ENCODE measurements around the gene PPCDC. TPM values are rescaled to one million over a fixed set of nuclear protein-coding genes. Genes with fewer than 3 reads are reported as not detected.
"Not testable (repeated sequence)": the region's sequence is repeated elsewhere in the genome, so short reads cannot be mapped to it uniquely, and the experiment has no call there.

PPCDC gene
- total RNA-seq, 3 donors from 2014 or later, result 15.4 to 17.9 (median 17.8) TPM

DNA sequence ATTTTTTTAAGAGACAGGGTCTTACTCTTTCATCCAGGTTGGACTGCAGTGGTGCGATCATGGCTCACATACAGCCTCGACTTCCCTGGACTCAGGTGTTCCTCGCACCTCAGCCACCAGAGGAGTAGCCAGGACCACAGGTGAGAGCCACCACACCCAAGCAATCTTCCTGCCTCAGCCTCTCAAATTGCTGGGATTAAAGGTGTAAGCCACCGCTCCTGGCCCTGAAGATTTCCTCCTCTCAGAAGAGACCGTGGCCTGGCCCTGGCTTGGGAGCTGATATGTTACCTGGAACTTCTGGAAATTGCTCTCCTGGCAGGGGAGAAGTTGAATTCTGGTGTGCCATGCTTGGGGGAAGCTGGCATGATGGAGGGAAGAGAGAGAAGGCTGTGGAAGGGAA is 36.2 kb downstream of the PPCDC start:
- Mint-ChIP-seq H3K27me3 (ENCODE audit: low read depth) (no peaks in the 10 kb centered on the region), H3K9me3 (no peaks in the 10 kb centered on the region), H3K4me3 (no peak overlapping the region), H3K36me3 (ENCODE audit: insufficient read depth) (no peaks in the 10 kb centered on the region), H3K4me1 (ENCODE audit: low read depth) (peaks cover 3% of the 10 kb centered on the region)
- no peak for ATAC-seq
- no peak for DNase-seq

DNA sequence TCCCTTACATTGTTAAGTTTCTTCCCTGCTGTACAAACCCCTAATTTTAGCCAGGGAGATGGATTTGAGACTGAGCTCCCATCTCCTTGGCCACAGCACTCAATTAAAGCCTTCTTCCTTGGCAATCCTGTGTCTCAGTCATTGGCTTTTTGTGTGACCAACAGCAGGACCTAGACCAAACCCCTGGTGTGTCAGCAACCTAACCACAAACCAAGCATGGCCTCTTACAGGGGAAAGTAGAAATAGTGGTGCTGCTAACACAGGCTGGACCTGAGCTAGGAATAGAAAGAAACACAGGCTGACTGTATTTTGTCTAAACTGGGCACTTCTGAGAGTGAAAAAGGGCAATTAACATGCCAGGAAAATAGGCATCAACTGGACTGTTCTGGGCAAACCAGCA is 37.9 kb downstream of the PPCDC start:
- no peak for ATAC-seq
- Mint-ChIP-seq H3K27me3 (ENCODE audit: low read depth) (no peaks in the 10 kb centered on the region), H3K4me1 (ENCODE audit: low read depth) (peaks cover 15% of the 10 kb centered on the region), H3K4me3 (no peak overlapping the region), H3K36me3 (ENCODE audit: insufficient read depth) (no peaks in the 10 kb centered on the region), H3K9me3 (no peaks in the 10 kb centered on the region)
- DNase-seq, result no peak

DNA sequence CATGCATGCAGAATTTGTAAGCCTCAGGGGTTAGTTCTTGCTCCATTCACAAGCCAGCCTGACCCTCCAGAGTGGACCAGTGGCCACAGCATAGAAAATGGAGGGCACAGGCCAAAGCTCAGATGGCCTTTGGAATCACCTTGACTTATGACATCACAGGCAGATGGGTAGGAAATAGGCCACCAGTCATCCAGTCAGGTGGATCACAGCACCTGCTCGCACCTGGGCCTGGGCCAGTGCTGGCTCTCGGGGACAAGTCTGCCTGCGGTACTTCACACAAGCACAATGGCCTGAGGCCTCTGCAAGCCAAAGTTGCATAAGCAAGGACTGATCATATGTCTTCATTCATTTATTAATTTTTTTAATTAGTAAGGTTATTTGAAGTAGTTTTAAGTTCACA is 39.3 kb downstream of the PPCDC start:
- Mint-ChIP-seq H3K4me3 (no peak overlapping the region), H3K27me3 (ENCODE audit: low read depth) (no peaks in the 10 kb centered on the region), H3K9me3 (no peaks in the 10 kb centered on the region), H3K4me1 (ENCODE audit: low read depth) (peaks cover 30% of the 10 kb centered on the region), H3K36me3 (ENCODE audit: insufficient read depth) (no peaks in the 10 kb centered on the region)
- DNase-seq, result no peak
- no peak for ATAC-seq

DNA sequence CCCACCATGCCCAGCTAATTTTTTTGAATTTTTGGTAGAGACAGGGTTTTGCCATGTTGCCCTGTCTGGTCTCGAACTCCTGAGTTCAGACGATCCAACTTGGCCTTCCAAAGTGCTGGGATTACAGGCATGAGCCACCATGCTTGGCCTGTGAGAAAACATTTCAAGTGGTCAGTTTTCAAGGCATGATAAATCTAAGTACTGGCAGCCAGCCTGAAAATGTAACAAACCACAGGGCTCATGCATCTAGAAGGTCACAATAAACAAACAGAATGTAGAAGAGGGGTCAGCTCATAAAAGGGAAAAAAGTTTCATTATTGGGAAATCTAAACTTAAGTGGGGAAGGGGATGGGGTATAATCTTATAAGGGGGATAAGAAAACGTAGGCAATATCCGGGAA is 39.9 kb downstream of the PPCDC start:
- H3K36me3 Mint-ChIP-seq (ENCODE audit: insufficient read depth), result no peaks in the 10 kb centered on the region
- no peak for DNase-seq
- no peaks in the 10 kb centered on the region for H3K9me3 Mint-ChIP-seq
- H3K27me3 Mint-ChIP-seq (ENCODE audit: low read depth), result peaks cover 1% of the 10 kb centered on the region
- no peak for ATAC-seq
- no peak overlapping the region for H3K4me3 Mint-ChIP-seq
- peaks cover 34% of the 10 kb centered on the region for H3K4me1 Mint-ChIP-seq (ENCODE audit: low read depth)

DNA sequence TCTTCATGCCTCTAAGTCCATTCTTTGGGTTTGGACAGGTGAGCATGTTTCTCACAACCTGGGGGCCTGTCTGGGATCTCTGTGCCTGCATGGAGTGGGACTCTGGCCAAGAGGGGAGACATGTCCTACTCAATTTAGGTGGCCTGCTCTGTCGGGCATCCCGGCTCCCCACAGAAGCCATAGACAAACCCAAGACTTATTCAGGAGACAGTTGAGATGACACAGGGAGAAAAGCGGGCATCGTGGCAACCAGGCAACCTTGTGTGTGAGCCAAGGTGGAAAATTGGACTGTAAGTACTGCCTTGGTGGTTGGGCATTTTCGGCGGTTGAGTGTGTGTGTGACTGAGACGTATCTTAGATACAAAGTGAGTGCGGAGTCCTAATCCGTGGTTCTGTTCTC is 40.5 kb downstream of the PPCDC start:
- DNase-seq (no peak), ATAC-seq (no peak)
- H3K36me3 Mint-ChIP-seq (ENCODE audit: insufficient read depth), result no peaks in the 10 kb centered on the region
- H3K4me1 Mint-ChIP-seq (ENCODE audit: low read depth), result peaks cover 37% of the 10 kb centered on the region
- no peaks in the 10 kb centered on the region for H3K9me3 Mint-ChIP-seq
- no peak overlapping the region for H3K4me3 Mint-ChIP-seq
- peaks cover 3% of the 10 kb centered on the region for H3K27me3 Mint-ChIP-seq (ENCODE audit: low read depth)

DNA sequence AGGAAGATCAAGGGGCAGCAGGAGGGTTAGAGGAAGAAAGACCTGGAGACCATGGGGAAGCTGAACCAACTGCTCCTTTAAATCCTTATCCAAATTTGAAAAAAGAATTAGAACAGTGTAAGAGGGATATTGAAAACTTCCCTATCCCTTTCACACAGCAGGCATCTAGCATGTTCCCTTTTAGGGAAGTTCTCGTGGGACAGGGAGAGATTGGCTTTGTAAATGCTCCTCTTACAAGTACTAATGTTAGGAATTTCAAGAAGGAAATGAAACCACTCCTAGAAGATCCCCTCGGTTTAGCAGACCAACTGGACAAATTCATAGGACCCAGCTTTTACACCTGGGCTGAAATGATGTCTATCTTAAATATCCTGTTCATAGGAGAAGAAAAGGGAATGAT is 41.5 kb downstream of the PPCDC start:
- no peak overlapping the region for H3K4me3 Mint-ChIP-seq
- H3K9me3 Mint-ChIP-seq, result no peaks in the 10 kb centered on the region
- peaks cover 3% of the 10 kb centered on the region for H3K27me3 Mint-ChIP-seq (ENCODE audit: low read depth)
- DNase-seq (no peak), ATAC-seq (no peak)
- peaks cover 41% of the 10 kb centered on the region for H3K4me1 Mint-ChIP-seq (ENCODE audit: low read depth)
- H3K36me3 Mint-ChIP-seq (ENCODE audit: insufficient read depth), result no peaks in the 10 kb centered on the region

DNA sequence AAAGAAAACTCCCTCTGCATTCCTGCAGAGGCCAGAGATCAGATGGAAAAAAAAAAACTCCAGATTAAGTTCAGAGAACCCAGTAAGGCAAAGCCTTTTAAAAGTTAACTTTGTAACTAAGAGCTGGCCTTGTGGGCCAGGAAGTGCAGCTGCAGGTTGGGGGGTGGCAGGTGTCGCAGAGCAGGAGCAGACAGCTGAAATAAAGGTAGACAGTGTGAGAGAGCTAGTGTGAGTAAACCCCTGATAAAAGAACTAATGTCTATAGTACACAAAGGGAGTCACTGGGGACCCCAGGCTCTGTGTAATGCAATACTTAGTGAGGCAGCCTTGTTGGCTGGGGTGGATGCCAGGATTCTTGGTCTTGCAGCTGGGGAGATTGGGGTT is 42.1 kb downstream of the PPCDC start:
- Mint-ChIP-seq H3K4me1 (ENCODE audit: low read depth) (peaks cover 41% of the 10 kb centered on the region), H3K4me3 (no peak overlapping the region), H3K9me3 (no peaks in the 10 kb centered on the region), H3K27me3 (ENCODE audit: low read depth) (peaks cover 4% of the 10 kb centered on the region), H3K36me3 (ENCODE audit: insufficient read depth) (no peaks in the 10 kb centered on the region)
- no peak for ATAC-seq
- DNase-seq, result no peak

DNA sequence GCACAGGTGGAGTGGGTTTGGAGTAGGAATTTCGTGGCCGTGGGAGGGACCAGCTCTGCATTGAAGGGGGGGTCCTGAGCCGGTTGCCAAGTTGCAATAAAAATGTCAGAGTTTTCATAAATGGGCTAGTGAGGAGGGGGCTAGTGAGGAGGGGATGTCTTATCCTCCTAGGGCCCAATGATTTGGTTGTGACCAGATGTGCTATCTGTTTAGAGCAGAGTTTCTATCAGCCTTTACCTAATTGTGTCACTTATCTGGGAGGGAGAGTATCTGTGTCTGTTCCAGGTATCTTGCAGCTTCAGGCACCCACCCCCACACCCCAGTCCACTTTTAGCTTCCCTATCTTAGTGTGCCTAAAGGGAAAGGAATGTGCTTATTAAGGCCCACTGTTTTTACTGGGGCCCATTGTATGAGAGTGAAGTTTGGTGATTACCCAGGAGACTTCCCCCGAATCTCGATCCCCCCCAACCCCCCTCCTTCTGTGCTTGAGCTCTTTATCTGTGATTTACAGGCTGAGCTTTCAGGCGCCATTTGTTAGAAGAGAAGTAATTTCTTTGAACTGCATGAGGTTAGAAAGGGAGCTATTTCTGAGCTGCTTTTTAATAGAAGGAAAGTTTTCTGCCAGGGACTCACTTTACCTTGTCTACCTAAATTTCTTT is 42.6 kb downstream of the PPCDC start:
- H3K36me3 Mint-ChIP-seq (ENCODE audit: insufficient read depth), result no peaks in the 10 kb centered on the region
- ATAC-seq (no peak), DNase-seq (no peak)
- H3K4me1 Mint-ChIP-seq (ENCODE audit: low read depth), result peaks cover 41% of the 10 kb centered on the region
- H3K4me3 Mint-ChIP-seq, result no peak overlapping the region
- no peaks in the 10 kb centered on the region for H3K9me3 Mint-ChIP-seq
- peaks cover 4% of the 10 kb centered on the region for H3K27me3 Mint-ChIP-seq (ENCODE audit: low read depth)

DNA sequence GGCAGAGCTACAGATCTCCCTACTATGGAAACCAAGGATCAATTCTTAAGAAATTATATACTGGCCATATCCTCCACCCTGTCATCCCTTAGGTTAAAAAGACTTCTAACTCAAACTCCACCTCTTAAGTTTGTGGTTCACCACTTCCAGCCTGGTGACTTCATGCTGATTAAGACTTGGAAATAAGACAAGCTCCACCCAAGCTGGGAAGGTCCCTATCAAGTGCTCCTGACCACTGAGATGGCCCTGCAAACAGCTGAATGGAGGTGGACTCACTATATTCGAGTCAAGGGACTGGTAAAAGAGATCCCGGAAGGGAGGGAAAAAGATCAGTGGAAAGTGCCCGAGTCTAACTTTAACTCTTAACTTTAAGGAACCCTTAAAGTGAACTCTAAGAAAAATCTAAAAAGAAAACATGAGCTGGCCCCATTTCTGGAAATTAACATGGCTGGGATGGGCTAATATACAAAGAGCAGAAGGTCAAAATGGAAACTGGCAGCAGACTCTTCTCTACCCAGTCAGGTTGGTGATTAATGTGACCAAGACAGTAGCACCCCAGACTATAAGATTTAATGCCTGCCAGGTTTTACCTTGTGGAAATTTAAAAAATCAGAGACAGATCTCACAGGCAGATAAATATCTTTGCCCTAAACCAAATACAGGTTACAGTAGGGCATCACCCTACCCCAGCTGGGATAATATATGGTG is 43.9 kb downstream of the PPCDC start:
- ATAC-seq (peak; percentile 75 to 76), DNase-seq (no peak)
- H3K27me3 Mint-ChIP-seq (ENCODE audit: low read depth), result peaks cover 4% of the 10 kb centered on the region
- peaks cover 38% of the 10 kb centered on the region for H3K4me1 Mint-ChIP-seq (ENCODE audit: low read depth)
- peak overlapping the region; percentile 22 for H3K4me3 Mint-ChIP-seq
- H3K9me3 Mint-ChIP-seq, result no peaks in the 10 kb centered on the region
- no peaks in the 10 kb centered on the region for H3K36me3 Mint-ChIP-seq (ENCODE audit: insufficient read depth)

DNA sequence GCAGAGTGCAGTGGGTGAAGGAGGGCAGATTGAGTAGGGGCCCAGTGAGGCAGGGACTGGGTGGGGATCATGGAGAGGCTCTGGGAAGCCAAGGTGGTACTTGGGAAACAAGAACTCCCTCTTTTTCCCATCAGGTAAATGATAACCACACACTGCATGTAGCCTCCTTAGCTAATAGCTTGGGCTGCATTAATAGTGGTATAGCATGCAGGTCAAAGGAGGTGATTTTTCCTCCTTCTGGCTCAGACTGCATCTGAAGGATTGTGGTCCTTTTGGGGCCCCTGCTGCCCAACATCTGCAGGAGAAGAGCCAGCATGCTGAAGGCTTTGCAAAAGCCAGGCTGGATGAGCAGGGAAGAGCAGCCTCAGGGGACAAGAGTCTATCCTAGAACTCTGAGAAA is 45.4 kb downstream of the PPCDC start:
- ATAC-seq, result no peak
- no peak for DNase-seq
- Mint-ChIP-seq H3K9me3 (no peaks in the 10 kb centered on the region), H3K4me3 (no peak overlapping the region), H3K36me3 (ENCODE audit: insufficient read depth) (no peaks in the 10 kb centered on the region), H3K4me1 (ENCODE audit: low read depth) (peaks cover 38% of the 10 kb centered on the region), H3K27me3 (ENCODE audit: low read depth) (peaks cover 4% of the 10 kb centered on the region)

DNA sequence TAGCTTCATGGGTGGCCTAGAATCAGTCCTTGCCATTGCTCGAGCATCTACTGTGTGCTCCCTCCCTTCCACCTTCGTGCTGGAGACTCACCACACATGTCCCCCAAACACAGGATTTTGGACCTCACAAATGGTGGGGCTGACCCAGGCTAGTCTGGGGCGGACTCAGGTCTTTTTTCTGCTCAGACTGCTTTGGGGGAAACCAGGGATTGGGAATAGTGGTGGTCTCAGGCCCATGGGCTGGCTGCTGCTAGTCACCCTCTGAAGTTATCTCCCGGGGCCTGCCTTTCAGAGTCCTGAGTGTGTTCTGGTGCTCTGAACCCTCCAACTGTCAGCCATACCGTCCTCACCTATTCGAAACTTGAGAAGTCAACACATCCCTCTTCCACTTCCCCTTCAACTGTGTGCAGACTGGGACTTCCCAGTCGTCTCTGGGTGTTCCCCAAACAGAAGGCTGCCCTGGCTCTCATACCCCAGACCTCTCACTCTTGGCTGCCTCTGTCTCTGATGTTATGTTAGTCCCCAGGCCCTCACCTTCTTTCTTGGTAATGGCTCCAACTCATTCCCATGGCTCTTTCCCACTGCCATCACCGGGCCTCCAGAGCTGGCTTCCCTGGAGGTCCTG is 46.0 kb downstream of the PPCDC start:
- H3K4me1 Mint-ChIP-seq (ENCODE audit: low read depth), result peaks cover 38% of the 10 kb centered on the region
- no peak for ATAC-seq
- H3K9me3 Mint-ChIP-seq, result no peaks in the 10 kb centered on the region
- no peaks in the 10 kb centered on the region for H3K36me3 Mint-ChIP-seq (ENCODE audit: insufficient read depth)
- DNase-seq, result no peak
- no peak overlapping the region for H3K4me3 Mint-ChIP-seq
- H3K27me3 Mint-ChIP-seq (ENCODE audit: low read depth), result peaks cover 4% of the 10 kb centered on the region

DNA sequence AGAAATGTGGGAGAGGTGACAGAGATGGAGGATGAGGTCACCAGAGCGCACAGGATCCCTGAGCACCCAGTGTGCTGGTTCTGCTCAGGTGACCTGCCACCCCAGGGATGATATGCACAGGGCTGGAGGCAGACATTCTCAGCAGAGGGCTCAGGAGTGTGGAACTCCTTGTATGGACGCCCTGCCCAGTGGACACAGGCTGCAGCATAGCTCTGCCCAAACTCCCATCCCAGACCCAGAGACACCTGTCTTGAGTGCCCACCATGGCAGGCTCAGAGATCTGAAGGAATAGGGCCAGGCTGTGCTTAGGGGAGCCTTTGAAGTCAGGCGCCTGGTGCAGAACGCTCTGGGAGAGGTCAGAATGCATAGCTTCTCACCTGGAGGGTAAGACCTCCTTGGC is 47.3 kb downstream of the PPCDC start:
- peaks cover 31% of the 10 kb centered on the region for H3K4me1 Mint-ChIP-seq (ENCODE audit: low read depth)
- DNase-seq, result no peak

DNA sequence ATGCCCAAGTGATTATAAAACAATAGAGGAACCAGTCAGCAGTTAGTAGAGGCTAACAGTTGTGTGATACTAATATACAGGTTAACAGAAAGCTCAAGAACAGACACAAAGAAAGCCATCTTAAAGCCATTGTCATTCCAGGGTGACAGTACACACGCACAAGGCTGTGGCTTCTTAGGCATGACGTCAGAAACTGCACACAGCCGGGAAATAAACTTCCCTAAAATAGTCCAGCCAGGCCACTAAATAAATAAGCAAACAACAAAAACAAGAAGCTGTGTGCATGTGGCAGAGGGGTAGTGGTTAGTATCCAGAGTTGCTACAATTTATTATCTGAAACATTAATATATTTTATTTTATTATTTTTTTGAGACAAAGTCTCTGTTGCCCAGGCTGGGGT is 49.8 kb downstream of the PPCDC start:
- peaks cover 4% of the 10 kb centered on the region for H3K27me3 Mint-ChIP-seq (ENCODE audit: low read depth)
- ATAC-seq, result no peak
- H3K4me3 Mint-ChIP-seq, result no peak overlapping the region
- peaks cover 10% of the 10 kb centered on the region for H3K9me3 Mint-ChIP-seq
- peaks cover 5% of the 10 kb centered on the region for H3K36me3 Mint-ChIP-seq (ENCODE audit: insufficient read depth)
- no peak for DNase-seq
- peaks cover 15% of the 10 kb centered on the region for H3K4me1 Mint-ChIP-seq (ENCODE audit: low read depth)

More for the DNA sequence above, 47.3 kb downstream of the PPCDC start:
- peaks cover 4% of the 10 kb centered on the region for H3K9me3 Mint-ChIP-seq
- H3K27me3 Mint-ChIP-seq (ENCODE audit: low read depth), result peaks cover 4% of the 10 kb centered on the region
- no peak for ATAC-seq
- peaks cover 3% of the 10 kb centered on the region for H3K36me3 Mint-ChIP-seq (ENCODE audit: insufficient read depth)
- no peak overlapping the region for H3K4me3 Mint-ChIP-seq

DNA sequence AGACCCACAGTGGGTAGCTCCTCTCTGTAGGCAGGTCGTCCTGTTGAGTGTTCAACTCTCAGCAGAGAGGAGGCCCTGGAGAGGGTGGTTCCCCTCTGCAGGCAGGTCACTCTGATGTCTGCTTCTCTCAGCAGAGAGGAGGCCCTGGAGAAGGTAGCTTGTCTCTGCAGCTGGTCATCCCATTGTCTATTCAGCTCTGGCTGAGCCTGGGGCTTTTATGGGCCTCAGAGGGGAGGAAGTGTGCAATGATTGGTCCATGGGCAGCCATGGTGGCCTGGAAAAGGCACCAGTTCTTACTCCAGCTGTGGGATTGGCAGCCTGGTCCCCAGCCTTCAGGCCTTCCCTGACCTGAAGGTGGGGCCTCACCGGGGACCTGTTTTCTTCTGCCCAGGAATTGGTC is 52.9 kb downstream of the PPCDC start:
- DNase-seq, result no peak
- Mint-ChIP-seq H3K27me3 (ENCODE audit: low read depth) (no peaks in the 10 kb centered on the region), H3K4me3 (no peak overlapping the region), H3K9me3 (peaks cover 10% of the 10 kb centered on the region), H3K36me3 (ENCODE audit: insufficient read depth) (peaks cover 5% of the 10 kb centered on the region), H3K4me1 (ENCODE audit: low read depth) (peaks cover 8% of the 10 kb centered on the region)
- ATAC-seq, result no peak

DNA sequence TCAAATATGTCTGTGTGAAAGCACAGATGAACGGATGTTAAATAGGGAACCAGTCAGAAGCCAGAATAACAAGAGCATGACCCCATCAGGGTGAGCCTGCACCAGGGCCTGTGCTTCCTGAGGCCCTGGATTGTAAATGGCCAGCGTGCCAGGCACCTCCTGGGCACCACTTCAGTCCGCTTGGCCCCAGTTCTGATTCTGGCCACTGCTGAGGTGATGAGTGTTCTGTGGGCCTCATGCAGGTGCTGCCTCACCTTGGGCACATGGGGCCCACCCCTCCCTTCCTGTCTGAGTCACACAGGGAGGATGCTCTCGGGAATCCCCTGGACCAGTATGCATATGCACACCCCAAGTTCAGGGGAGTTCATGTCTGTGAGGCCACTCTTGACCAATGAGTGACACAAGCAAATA is 54.2 kb downstream of the PPCDC start:
- not testable (repeated sequence) for H3K9me3 Mint-ChIP-seq; H3K4me1 Mint-ChIP-seq (ENCODE audit: low read depth); H3K4me3 Mint-ChIP-seq; H3K27me3 Mint-ChIP-seq (ENCODE audit: low read depth); H3K36me3 Mint-ChIP-seq (ENCODE audit: insufficient read depth)
- ATAC-seq (peak; percentile 56 to 62), DNase-seq (peak; percentile 8)
